ENCODE results near the gene KCNQ1. TPM values are rescaled to one million over a fixed set of nuclear protein-coding genes. Genes with fewer than 3 reads are reported as not detected.

KCNQ1 gene
- total RNA-seq, 4 donors from 2014 or later = 5.6 to 46.8 (median 24.6) TPM

DNA sequence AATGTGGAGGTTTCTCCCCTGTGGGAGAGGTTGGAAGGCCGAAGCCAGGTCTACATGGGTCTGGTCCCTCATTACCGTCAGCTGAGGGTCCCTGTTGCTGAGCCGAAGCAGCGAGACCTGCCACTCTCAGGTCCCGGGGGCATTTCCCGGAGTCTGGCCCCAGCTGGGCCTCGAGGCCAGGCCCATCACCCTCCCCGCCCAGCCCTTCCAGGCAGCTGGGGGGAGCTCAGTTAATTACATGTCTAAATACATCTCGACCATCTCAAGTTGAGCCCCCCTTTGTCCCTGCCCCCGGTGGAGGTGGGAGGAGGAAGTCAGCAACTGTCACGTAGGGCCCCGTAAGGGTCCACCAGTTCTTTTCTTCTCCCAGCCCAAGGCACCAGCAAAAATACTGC, 437.2 kb downstream of the KCNQ1 start:
- intact Hi-C loops (cut with DNase I; ENCODE audit: low total_unique reads) = loop anchor here (5.0 to 10.0 kb wide), 2 partner anchors 107 to 565 kb away; no protein-coding TSS in a partner anchor
- H3K4me3 ChIP-seq = no peak overlapping the region
- WGBS, 2 donors (ENCODE audit: low coverage in 1 of 2) = 50 to 59% methylated on average over 2 to 12 of the region's 12 CpGs
- H3K27me3 ChIP-seq = peaks cover 17% of the 10 kb centered on the region
- H3K4me1 ChIP-seq = peaks cover 6 to 29% (median 25%) of the 10 kb centered on the region in 4 donors
- H3K9me3 ChIP-seq = no peaks in the 10 kb centered on the region
- H3K27ac ChIP-seq = no peak overlapping the region
- in situ Hi-C loops (cut with MboI; ENCODE audit: low pct_ligation_motif_present in 1 of 4, low pct_unique_long_range_greater_than_20kb in 1 of 4, low sequenced_read_pairs in 3 of 4) = loop anchor here in 2 of 4 donors (25.0 kb wide), 2 partner anchors 445 to 570 kb away; partner anchors contain the start of genes C11orf21 (in 1 of the 2), KCNQ1 (in 1 of the 2), TRPM5 (in 1 of the 2) and TSPAN32 (in 1 of the 2)
- DNase-seq = no peak
- no peaks in the 10 kb centered on the region for H3K36me3 ChIP-seq
- TF ChIP-seq CTCF (IDR thresholded peaks at IDR 0.05) (no peak), EP300 (IDR thresholded peaks at IDR 0.05; ENCODE audit: low read depth) (no peak), POLR2AphosphoS5 (IDR thresholded peaks at IDR 0.05) (no peak), POLR2A (IDR thresholded peaks at IDR 0.05) (no peak)

DNA sequence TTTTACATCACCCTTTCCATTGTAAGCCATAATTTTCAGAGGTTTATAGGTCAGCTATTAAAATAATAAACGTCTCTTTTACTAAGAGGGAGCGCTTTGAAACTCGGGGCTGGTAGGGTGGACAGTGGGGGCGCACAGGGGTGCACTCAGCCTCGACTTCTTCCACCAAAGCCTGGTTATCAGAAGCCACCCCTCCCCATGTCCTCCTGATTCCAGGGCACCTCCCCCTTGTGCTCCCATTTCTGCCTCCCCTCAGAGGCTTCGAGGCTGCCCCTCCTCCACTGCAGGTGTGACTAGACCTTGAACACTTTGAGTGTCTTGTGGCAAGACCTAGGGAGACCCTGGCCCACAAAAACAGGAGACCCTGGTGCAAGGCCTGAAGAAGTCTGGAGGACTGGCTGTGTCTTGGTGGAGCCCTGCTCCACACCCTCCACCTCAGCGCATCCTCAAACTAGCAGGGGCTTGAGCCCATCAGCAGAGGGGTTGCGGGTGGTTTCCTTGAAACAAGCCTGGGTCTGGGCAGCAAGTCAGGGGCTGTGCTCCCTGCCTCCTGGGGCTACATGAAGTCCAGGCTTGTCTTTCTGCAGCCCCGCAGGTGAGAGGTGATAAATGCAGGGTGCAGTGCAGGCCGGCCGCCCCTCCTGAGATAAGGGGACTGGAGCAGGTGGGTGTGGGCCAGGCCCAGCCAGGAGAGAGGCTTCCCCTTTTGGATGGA, 437.7 kb downstream of the KCNQ1 start:
- 67% methylated on average over 8 of the region's 11 CpGs; no CpG with 5 or more reads in 1 of the 2 donors for WGBS, 2 donors (ENCODE audit: low coverage in 1 of 2)
- TF ChIP-seq CTCF (IDR thresholded peaks at IDR 0.05) = no peak
- no peak for DNase-seq
- intact Hi-C loops (cut with DNase I; ENCODE audit: low total_unique reads) (loop anchor here (5.0 to 10.0 kb wide), 2 partner anchors 108 to 565 kb away; no protein-coding TSS in a partner anchor), in situ Hi-C loops (cut with MboI; ENCODE audit: low pct_ligation_motif_present in 1 of 4, low pct_unique_long_range_greater_than_20kb in 1 of 4, low sequenced_read_pairs in 3 of 4) (loop anchor here in 2 of 4 donors (25.0 kb wide), 2 partner anchors 445 to 570 kb away; partner anchors contain the start of genes C11orf21 (in 1 of the 2), KCNQ1 (in 1 of the 2), TRPM5 (in 1 of the 2) and TSPAN32 (in 1 of the 2))
- Histone ChIP-seq H3K4me3 (peak overlapping the region in 1 of 4 donors; percentile 65), H3K9me3 (no peaks in the 10 kb centered on the region), H3K4me1 (peaks cover 6 to 29% (median 25%) of the 10 kb centered on the region in 4 donors), H3K27me3 (peaks cover 17% of the 10 kb centered on the region), H3K36me3 (no peaks in the 10 kb centered on the region), H3K27ac (peak overlapping the region in 1 of 4 donors; percentile 9)

- in situ Hi-C loops (cut with MboI; ENCODE audit: low pct_ligation_motif_present in 1 of 4, low pct_unique_long_range_greater_than_20kb in 1 of 4, low sequenced_read_pairs in 3 of 4) (loop anchor here in 2 of 4 donors (25.0 kb wide), 2 partner anchors 446 to 571 kb away; partner anchors contain the start of genes C11orf21 (in 1 of the 2), KCNQ1 (in 1 of the 2), TRPM5 (in 1 of the 2) and TSPAN32 (in 1 of the 2)), intact Hi-C loops (cut with DNase I; ENCODE audit: low total_unique reads) (loop anchor here (5.0 to 10.0 kb wide), 2 partner anchors 109 to 566 kb away; no protein-coding TSS in a partner anchor)
- H3K36me3 ChIP-seq = no peaks in the 10 kb centered on the region
- WGBS, 2 donors (ENCODE audit: low coverage in 1 of 2) = 9% methylated on average over 20 of the region's 24 CpGs; no CpG with 5 or more reads in 1 of the 2 donors
- H3K4me3 ChIP-seq = peak overlapping the region; percentile 62 to 86 (median 72)
- TF ChIP-seq POLR2A (IDR thresholded peaks at IDR 0.05) (no peak), EP300 (IDR thresholded peaks at IDR 0.05; ENCODE audit: low read depth) (no peak), CTCF (IDR thresholded peaks at IDR 0.05) (no peak), POLR2AphosphoS5 (IDR thresholded peaks at IDR 0.05) (no peak)
- H3K9me3 ChIP-seq = no peaks in the 10 kb centered on the region
- peak overlapping the region; percentile 75 to 91 (median 82) for H3K27ac ChIP-seq
- peaks cover 6 to 35% (median 25%) of the 10 kb centered on the region in 4 donors for H3K4me1 ChIP-seq
- peaks cover 17% of the 10 kb centered on the region for H3K27me3 ChIP-seq
- no peak for DNase-seq
Measured at GRCh38 chr11:2883640-2883978, 438.8 kb downstream of the KCNQ1 start.
